ENCODE data around the gene ADPRHL1.
"Not testable (repeated sequence)": the region's sequence is repeated elsewhere in the genome, so short reads cannot be mapped to it uniquely, and the experiment has no call there.

Gene ADPRHL1

GRCh38 chr13:113442354-113442984 lies 10.8 kb downstream of the ADPRHL1 start:
- DNase-seq (ENCODE audit: low read depth), result no peak
- no peak overlapping the region for H3K4me3 ChIP-seq (ENCODE audit: low read depth, low read length)
- TF ChIP-seq CTCF (conservative IDR thresholded peaks at IDR 0.05; ENCODE audit: low read depth, low read length), result no peak

- no peak overlapping the region for H3K4me3 ChIP-seq (ENCODE audit: low read depth, low read length)
- TF ChIP-seq CTCF (conservative IDR thresholded peaks at IDR 0.05; ENCODE audit: low read depth, low read length), result no peak
- DNase-seq (ENCODE audit: low read depth), result no peak
Measured at GRCh38 chr13:113441661-113442060, 11.6 kb downstream of the ADPRHL1 start.

- no peak for DNase-seq (ENCODE audit: low read depth)
- no peak for TF ChIP-seq CTCF (conservative IDR thresholded peaks at IDR 0.05; ENCODE audit: low read depth, low read length)
- no peak overlapping the region for H3K4me3 ChIP-seq (ENCODE audit: low read depth, low read length)
Measured at GRCh38 chr13:113437408-113438010, 15.8 kb downstream of the ADPRHL1 start.

GRCh38 chr13:113436866-113437265 lies 16.4 kb downstream of the ADPRHL1 start:
- H3K4me3 ChIP-seq (ENCODE audit: low read depth, low read length); DNase-seq (ENCODE audit: low read depth): not testable (repeated sequence)

- not testable (repeated sequence) for H3K4me3 ChIP-seq (ENCODE audit: low read depth, low read length); DNase-seq (ENCODE audit: low read depth)
Measured at GRCh38 chr13:113435907-113436306, 17.4 kb downstream of the ADPRHL1 start.

- TF ChIP-seq CTCF (conservative IDR thresholded peaks at IDR 0.05; ENCODE audit: low read depth, low read length), result no peak
- DNase-seq (ENCODE audit: low read depth), result no peak
- no peak overlapping the region for H3K4me3 ChIP-seq (ENCODE audit: low read depth, low read length)
Measured at GRCh38 chr13:113433391-113433916, 19.8 kb downstream of the ADPRHL1 start.

GRCh38 chr13:113432506-113433270 lies 20.6 kb downstream of the ADPRHL1 start:
- DNase-seq (ENCODE audit: low read depth), result no peak
- TF ChIP-seq CTCF (conservative IDR thresholded peaks at IDR 0.05; ENCODE audit: low read depth, low read length), result no peak
- no peak overlapping the region for H3K4me3 ChIP-seq (ENCODE audit: low read depth, low read length)

All from choroid plexus epithelial cell (primary cell).